CD4-positive, alpha-beta T cell treated with Interleukin-2 at 100 ng/mL for 4 hours (primary cell): ENCODE data around the gene SMIM45.
A peak's percentile ranks its signal among the peaks of the same experiment; 100 is the strongest.

Source experiments
- DNase-seq: peaks from one replicate; pipeline ENCODE4 v3.0.0-alpha.2; 2020; ENCODE audit warnings: low spot score

The SMIM45 gene

DNA sequence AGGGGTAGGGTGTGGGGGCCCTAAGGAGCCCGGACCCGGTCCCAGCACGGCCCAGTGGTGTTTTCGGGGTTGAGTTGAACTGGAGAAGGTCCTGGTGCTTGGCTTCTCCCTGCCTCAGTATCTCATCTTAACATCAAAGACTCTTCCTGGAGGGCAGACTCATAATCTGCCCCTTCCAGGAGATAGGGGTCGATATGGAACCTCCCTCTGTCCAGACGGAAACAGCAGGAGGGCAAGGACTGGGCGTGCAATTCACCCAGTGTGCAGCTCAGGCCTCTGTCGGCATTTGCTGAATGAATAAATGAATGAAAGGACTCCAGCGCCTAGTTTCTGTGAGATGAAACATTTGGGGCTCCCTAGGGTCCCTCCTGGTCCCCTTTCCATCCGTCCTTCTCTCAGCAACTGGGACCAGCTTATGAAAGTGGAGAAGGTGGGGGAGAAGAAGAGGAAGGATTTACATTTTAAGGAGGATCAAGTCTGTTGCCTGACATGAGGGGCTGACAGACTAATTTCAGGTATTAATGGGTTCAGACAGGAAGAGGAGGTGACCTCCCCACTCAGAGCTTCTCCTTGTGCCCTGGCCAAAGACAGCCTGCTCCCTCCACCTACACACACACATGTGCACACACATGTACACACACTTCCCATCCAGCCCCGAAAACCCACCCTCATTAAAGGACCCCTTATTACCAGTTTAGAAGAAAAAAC, 36.0 kb upstream of the SMIM45 start:
- no peak for DNase-seq

DNA sequence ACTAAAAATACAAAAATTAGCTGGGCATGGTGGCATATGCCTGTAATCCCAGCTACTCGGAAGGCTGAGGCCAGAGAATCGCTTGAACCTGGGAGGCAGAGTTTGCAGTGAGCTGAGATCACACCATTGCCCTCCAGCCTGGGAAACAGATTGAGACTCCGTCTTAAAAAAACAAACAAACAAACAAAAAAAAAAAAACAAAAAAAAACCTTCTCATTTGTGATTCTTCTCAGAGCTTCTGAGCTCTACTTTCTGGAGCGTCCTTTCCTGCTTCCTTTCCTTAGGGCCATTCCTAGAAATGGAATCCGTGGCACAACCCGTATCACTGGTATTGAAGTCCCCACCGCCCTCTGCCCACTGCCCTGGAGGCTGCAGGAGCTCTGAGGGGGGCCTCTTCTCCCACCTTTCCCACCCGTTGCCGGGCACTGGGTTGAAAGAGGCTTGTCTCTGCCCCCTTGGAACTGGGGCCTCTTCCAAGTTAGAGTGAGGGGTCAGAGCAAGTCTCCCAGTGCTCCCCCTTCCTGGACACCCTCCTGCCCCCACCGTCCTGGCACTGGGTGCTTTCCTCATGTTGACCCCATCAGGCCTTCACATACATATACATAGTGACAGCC, 35.1 kb upstream of the SMIM45 start:
- DNase-seq: no peak

DNA sequence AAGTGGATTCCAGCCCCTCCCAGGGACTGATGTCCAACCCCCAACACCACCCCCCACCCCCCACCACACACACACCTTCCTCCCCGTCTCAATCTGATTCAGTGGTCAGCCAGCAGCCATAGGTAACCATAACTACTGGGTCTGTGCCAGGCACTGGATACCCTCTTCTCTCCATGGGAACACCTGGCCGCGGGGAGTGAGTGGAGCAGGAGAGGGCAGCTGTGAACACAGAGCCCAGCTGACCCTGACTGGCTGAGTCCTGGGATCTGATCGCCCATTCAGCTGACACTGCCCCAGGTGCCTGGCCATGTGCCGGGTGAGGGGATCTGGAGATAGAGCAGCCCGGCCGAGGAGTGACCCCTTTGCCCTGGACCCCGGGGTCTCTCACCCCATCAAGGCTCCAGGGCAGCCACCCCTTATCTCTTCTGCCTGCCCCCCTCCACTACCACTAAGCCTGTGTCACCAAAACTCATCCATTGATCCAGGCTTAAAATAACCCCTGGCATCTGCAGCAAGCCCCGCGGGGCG, 34.5 kb upstream of the SMIM45 start:
- no peak for DNase-seq

DNA sequence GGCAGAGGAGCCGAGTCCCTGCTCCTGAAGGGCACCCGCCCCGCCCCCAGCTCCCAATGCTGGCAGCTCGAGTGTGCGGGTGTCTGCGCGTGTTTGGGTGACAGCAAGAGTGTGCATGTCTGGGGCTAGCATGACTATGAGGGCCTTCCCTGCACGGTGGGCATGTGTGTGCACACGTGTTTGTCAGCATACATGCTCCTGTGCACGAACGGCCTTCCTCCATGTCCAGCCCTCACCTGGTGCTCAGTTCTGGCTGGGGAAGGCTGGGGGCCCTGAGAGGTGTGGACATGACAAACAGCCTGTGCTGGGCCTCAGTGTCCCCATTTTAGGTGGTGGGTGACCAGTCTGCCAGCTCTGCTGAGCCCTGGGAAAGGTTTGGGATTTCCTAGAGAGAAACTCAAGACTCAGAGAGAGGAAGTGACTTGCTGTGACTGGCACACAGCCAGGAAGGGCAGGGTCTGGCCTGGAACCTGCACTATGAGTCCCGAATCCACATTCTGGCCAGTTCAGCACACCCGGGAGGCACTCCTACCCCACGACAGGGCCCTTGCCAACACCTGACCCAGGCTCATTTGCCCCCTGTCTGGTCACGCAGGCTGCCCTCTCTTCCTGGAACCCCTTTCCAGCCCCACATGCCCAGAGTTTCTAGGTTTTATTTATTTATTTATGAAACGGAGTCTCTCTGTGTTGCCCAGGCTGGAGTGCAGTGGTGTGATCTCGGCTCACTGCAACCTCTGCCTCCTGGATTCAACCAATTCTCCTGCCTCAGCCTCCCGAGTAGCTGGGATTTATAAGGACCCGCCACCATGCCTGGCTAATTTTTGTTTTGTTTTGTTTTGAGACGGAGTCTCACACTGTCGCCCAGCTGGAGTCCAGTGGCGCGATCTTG, 33.8 kb upstream of the SMIM45 start:
- DNase-seq: peak; percentile 16

DNA sequence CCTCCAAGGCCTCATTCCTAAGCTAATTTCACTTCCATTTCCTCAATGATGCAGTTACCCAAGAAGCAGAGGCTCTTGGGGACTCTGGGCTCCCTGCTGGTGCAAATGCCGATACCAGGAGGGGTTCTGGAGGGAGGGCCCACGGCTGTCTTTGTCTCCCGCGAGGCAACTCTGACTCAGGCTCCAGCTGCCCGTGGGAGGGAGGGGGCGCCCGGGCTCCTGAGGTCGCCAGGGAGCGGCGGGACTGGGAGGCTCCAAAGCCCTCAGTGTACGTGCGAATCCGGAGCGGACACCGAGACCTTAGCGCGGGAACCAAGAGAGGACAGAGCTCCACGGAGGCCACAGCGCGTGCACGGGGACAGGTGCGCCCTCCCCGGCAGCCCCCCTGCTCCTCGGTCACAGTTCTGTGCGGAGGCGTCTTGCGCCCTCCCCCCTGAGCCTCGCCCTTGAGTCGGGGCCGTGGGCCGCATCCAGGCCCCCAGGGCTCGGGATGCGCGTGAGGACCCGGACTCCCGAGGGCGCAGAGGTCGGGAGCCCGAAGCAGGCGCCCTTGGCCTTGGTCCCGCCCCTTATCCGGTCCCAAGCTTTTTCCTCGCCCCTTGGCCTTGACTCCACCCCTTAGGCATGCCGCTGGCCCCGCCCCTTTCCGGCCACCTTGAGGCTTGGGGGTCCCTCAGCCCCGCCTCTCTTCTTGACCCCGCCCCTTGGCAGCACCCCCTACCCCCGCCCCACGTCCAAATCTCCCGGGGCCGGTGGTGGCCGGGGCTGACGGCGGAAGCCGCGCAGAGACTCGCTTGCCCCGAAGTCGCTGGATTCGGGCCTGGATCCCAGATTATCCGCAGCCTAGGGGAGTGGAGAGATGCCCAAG, 32.4 kb upstream of the SMIM45 start:
- DNase-seq: peak; percentile 15

DNA sequence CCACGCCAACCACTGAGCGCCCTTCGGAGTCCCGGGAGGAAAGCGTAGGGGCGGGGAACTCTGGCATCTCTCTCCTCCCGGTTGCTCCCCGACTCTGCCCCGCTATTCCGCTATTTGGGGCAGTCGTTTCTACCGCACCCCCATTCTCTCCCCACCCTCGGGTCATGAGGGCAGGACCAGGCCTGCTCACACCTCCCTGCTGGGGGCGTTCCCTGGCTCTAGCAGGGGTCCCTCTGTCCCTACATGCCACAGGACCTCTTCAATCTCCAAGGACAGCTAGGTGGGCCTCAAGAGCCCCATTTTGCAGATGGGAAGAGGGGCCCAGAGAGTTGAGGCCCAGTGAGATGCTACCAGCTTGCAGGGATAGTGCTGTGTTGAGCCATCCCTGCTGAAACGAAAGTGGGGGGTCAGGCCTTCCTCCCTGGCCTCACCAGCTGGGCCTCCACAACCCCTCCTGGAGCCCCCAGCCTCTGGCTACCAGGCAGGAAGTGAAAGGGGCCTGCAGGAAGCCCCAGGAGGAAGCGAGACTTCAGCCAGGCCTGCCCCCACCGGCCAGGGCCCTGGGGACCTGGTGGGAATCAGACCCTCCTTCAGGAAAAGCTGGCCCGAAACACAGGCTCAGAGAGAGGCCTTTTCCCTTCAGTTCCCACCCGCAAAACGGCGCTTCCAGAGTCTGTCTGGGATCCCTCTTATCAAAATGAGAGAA, 31.5 kb upstream of the SMIM45 start:
- DNase-seq: no peak

DNA sequence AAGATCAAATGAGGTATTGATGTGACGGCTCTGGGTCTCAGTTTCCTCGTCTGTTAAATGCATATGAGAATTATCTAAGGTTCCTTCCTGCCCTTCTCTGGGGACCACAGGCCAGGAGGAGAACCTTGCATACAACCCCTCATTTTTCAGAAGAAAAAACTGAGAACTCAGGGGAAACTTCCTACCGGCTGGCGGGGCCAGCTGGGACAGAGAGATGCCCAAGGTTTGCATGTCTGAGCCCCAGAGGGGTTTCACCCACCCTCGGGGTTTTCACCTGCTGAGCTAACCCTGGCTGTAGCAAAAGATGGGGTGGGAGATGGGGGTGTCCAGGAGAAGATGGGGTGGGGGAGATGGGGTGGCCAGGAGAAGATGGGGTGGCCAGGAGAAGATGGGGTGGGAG, 29.6 kb upstream of the SMIM45 start:
- no peak for DNase-seq

DNA sequence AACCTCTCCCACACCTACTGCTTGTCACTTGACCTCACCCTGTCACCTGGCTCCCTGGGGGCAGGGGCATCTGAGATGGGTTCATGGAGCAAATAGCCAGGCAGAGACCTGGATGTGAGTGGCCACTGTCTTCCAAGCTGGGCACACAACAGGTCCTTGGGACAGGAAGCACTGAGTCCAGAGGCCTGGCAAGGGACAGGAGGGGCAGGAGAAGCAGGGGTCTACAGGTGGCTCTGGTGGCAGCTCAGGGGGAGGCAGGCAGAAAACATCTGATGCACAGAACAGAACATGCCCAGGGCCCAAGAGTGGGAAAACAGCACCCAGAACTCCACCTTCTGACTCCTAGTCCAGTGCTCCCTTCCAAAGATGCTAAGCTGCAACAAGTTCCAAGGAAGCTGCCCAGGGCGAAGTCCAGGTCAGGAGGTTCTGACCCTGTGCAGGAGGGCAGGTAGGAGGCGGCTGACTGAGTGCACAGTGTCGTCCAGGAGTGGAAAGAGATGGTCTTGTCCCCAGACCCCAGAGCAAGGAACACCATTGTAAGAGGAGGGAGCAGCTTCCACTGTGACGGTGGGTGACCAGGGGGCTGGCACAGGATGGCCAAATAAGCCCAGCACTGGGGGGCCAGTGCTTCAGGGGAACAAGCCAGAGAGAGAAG, 28.9 kb upstream of the SMIM45 start:
- no peak for DNase-seq

DNA sequence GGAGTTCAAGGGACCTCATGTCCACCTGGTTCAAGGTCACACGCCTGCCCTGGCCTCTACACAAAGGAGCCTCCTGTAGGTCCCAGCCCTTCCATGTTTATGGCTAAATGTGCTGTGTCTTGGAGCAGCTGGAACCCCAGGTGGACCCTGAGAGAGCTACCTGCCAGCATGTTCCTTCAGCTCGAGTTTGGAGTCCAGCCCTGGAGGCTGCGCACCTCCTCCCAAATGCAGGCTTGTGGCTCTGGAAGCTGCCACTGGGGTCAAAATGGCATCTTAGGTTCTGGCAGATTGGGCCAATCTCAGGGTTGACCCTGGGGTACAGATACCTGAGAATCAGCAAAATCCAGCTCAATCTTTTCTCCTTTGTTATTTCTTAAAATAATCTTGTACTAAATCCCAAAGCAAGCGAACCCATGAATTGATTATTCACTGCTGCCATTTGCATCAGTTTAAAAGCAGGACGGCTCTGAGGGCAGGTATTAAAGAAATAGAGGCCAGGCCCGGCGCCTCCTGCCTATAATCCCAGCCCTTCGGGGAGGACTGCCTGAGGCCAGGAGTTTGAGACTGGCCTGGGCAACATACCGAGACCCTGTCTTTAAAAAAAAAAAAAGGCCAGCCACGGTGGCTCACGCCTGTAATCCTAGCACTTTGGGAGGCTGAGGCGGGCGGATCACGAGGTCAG, 28.2 kb upstream of the SMIM45 start:
- DNase-seq: no peak

DNA sequence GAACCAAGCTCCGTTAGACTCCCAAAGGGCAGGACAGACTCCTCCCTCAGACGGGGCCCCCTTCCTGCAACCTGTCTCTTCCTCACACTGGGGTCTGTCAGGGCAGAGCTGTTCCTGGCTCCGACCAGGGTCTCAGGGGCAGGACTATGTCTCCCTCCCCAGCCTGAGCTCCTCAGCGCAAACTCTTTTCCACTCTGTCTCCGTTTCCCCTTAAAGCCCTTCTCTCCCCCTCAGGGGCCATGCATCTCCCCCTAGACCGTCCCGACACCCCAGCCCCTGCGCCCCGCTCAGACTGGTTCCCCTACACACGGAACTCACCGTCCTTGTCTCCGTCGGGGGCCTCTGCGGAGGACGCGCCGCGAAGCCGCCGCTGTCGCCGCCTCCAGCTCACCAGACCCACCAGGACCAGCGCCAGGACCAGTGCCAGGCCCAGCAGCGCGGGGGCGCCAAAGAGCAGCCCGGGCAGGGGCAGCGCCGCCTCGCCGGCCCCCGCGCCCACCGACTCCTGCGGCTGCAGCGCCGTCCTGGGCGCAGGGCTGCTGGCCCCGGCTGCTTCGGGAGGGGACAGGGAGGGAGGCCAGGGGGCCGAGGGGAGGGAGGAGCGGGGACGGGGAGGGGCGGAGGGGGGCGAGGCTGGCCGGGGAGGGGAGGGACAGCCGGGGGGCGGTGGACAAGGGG, 26.0 kb upstream of the SMIM45 start:
- DNase-seq: peak; percentile 74

DNA sequence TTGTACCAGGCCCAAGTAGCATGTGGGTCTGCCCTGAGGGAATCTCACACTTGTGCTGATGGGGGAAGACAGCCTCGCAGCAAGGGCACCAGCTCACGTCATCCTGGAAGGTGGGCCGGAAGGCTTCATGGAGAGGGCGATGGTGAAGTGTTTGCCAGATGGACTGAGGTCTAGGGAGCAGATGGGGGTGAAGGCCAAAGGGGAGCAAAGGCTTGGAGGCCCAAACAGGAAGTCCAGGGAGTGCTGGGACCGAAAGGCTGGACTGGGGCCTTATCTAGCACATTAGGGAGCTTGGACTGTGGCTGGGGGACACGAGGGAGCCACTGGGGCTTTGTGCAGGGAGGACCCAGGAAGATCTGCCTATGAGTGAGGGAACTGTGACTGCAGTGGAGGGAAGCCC, 24.1 kb upstream of the SMIM45 start:
- no peak for DNase-seq

DNA sequence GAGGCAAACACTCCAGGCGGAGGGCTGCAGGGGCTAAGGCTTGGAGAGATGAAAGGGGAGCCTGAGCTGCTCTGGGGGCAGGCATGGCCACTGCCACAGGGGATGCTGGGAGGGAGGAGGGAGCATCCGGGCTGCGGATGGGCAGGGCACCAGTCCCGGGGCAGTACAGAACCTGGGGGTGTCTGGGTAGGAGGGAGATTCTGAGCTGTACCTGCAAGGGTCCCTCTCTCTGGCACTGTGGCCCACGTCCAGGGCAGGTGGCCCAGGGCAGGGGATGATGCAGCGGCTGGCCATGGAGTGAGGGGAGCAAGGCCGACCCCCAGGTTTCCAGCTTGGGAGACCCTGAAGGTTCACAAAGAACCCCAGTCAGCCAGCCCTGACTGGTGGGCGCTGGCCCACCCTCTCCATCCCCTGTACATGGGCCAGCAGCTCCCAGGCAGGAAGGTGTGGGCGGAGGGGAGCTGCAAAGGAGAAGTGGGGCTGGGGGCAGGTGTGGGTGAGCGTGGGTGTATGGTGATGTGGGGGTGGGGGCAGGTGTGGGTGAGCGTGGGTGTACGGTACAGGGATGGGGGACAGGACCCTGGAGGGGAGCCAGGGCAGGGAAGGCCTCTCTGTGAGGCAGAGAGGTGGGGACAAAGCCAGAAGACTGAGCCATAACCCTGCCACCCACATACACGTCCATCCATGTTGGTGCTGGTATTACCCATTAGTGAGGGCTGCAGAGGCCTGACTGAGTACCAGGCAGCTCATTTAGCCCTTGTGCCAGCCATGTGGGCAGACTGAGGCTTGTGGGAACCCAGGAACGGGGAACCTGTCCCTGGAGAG, 23.1 kb upstream of the SMIM45 start:
- no peak for DNase-seq

DNA sequence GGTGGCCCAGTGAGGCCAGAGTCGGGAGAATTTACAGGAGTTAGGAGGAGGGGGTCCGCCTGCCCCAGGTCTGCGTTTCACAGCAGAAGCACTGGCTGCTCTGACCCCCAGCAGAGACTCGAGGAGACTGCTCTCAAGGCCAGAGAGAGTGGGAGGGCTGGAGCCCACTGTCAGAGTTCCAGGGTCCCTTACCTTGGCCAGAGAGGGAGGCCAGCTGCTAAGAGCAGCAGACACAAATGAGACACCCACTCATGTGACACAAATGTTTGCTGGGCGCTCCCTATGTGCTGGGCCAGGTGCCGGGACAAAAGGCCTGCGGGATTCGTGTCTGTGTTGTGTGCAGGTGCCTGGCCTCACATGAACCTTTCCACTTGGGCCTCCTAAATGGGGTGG, 22.5 kb upstream of the SMIM45 start:
- DNase-seq: no peak

DNA sequence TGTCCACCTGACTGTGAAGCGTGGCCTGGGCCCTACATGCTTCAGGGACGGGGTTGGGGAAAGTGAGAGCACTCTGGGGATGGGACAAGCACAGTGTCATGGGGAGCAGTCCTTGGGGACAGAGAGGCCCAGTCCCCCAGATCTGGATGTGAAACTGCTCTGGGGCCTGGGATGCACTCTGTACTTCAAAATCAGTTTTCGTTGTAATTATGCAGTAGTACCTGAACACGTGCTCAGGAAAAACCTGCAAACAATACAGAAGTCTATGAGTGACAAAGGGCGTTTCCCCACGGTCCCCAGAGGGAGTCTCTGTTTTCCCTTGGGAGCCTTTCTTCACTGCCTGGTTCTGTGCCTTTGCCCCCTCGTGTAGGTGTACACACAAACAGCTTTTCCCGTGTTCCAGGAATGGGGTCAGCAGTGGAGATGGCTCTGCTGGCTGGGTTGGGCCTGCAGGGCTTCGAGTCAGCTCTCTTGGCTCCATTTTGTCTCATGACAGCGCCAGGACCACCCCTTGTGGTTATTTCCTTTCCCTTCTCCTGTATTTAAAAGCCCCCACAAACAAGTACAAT, 20.2 kb upstream of the SMIM45 start:
- DNase-seq: no peak

DNA sequence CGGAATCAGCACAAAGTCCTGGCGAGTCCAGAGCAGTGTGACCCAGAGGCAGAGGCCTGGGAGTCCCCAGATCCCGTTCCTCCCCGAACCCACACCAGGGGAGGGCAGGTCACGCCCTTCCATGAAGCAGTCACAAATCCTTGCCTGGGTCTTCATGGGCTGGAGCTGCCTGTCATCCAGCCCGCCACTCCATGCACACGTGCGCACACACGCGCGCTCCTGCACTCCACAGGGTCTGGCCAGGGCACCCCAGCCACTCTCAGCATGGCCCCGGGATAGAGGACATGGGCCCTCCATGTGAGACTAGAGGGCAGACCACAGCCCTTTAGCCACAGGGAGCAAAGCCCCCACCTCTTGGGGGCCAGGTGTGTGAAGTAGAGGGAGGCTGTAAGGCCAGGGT, 19.6 kb upstream of the SMIM45 start:
- no peak for DNase-seq

DNA sequence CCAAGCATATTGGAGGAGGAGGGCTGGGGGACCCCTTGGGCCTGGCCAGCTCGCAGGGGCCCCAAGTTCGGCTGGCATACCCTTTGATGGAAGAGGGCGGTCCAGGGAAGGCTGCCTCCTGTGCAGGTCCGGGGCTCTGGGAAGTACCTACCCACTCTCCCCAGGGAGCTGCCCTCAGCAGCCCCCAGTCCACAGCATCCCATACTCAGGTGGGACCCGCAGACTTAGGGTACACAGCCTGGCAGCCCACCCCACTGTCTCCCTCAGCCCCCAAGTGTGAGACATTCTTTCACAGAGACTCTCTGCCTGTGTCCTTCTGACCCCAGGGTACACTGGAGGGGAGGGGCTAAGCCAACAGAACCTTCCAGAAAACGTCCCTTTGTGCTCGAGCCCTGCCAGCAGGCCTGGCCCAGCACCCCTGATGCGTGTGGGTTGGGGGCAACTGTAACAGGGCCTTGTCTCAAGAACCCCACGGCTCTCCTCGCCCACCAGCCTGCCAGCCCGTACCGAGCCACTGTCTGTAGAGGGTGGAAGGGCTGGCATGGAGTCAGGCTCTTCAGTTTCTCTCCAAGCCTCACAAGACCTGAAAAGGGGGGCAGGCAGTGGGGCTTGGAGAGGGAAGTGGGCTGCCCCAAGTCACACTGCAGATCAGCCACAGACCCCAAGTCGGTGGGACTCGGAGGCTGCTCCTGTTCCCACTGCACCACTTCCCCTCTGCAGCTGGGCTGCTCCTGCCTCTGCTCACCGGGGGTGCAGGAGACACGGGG, 18.4 kb upstream of the SMIM45 start:
- no peak for DNase-seq

DNA sequence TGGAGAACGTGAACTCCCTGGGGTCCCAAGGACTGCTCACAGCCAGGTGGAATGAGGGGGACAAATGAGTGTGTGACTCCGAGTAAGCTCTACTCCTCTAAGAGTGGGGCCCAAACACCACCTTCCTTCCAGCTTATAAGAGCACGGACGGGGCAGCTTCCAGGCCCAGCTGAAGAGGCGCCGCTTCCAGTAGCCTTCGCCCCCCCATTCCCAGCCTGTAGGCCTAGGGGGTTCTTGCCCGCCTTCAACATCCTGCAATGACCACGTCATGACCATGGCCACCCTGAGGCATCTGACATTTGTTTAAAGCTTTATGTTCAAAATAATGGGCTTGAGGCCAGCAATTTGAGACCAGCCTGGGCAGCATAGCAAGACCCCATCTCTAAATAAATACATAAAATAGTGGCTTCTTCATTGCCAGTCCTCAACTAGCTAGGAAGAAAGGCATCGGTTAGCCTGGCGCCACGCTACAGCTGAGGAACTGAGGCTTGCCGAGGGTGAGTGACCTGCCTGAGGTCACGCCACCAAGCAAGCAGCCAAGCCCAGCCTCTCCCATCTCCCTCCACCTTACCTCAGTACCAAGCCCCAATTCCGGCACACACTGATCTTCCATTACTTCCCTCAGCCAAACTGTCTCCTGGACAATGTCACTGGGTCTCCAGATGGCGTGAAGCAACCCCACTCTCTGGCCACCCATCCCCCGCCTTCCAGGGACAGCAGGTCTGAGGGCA, 17.5 kb upstream of the SMIM45 start:
- no peak for DNase-seq
